ENCODE results near the gene SEMA4B. TPM values are rescaled to one million over a fixed set of nuclear protein-coding genes. Genes with fewer than 3 reads are reported as not detected.

Gene SEMA4B
- total and polyA plus RNA-seq, 10 of the 15 experiments (the other 5 are each of a cell fraction or from before 2014, with no cell fraction given), result 0.87 to 26.0 (median 9.3) TPM

GRCh38 chr15:90266485-90266884 is 65.4 kb downstream of the SEMA4B start:
- in situ Hi-C loops (cut with MboI), result no loop called here
- peak overlapping the region; percentile 82 for H3K4me3 ChIP-seq
- H3K4me2 ChIP-seq (ENCODE audit: control insufficient read depth, insufficient read depth), result peak overlapping the region; percentile 77
- no peaks in the 10 kb centered on the region for H4K20me1 ChIP-seq (ENCODE audit: control insufficient read depth, insufficient read depth)
- no peak overlapping the region; the same call in 1 of the 2 replicates for H2AFZ ChIP-seq (ENCODE audit: control insufficient read depth, low read depth, low read length)
- DNase-seq (ENCODE audit: low read depth, low spot score) (no peak), FAIRE-seq (no peak), ATAC-seq (no peak)
- no peaks in the 10 kb centered on the region for H3K9me3 ChIP-seq (replicated peaks; ENCODE audit: control insufficient read depth, insufficient read depth, low read length)
- BruUV-seq (replicated peaks), result TSS peak; percentile 72
- ChIA-PET SMC1A (ENCODE audit: uncharacterized antibody, unreplicated experiment) (interaction anchor here (1.0 to 2.7 kb wide), 3 partner anchors 31 to 34 kb away, joined by 3 to 24 read pairs (median 3); partner anchors contain the start of genes CIB1 and GDPGP1), CTCF (interaction anchor here (0.9 to 1.0 kb wide), 3 partner anchors 11 to 665 kb away, joined by 3 to 4 read pairs (median 3); no protein-coding TSS in a partner anchor), RAD21 (ENCODE audit: unreplicated experiment) (interaction anchor here (0.6 to 4.0 kb wide), 5 partner anchors 20 to 164 kb away, joined by 3 to 47 read pairs (median 4); partner anchors contain the start of genes CIB1, GDPGP1 and IDH2), POLR2A (interaction anchor here (0.6 to 1.2 kb wide), 5 partner anchors 29 to 76 kb away, joined by 3 to 16 read pairs (median 4); partner anchors contain the start of genes CIB1 and GDPGP1)
- TF ChIP-seq SKIL (IDR thresholded peaks at IDR 0.05; ENCODE audit: low read depth, poor library complexity, severe bottlenecking) (peak; percentile 3), CREM (IDR thresholded peaks at IDR 0.05; ENCODE audit: low read depth) (no peak)
- H3K27me3 ChIP-seq (replicated peaks in 1 of 2; ENCODE audit: control insufficient read depth in 2 of 2, insufficient read depth in 2 of 2, low read length in 1 of 2), result no peaks in the 10 kb centered on the region
- H3K79me2 ChIP-seq (ENCODE audit: control insufficient read depth, insufficient read depth, low read length), result peaks cover 43% of the 10 kb centered on the region
- H3K36me3 ChIP-seq (ENCODE audit: control insufficient read depth in 2 of 2, insufficient read depth in 2 of 2, low read length in 1 of 2), result peaks cover 0 to 2% of the 10 kb centered on the region in 2 experiments; a peak in 2 of 4 replicates
- peak overlapping the region; percentile 87 for H3K27ac ChIP-seq (ENCODE audit: control insufficient read depth, insufficient read depth)
- peaks cover 13% of the 10 kb centered on the region for H3K4me1 ChIP-seq (ENCODE audit: control insufficient read depth, insufficient read depth, low read length)
- peak overlapping the region; percentile 82 for H3K9ac ChIP-seq (ENCODE audit: control insufficient read depth, insufficient read depth, low read length)
- 2% methylated on average over 15 of the region's 15 CpGs for WGBS (ENCODE audit: insufficient coverage, insufficient replicate concordance, low lambda C conversion rate, missing lambda C conversion rate)
- intact Hi-C loops (cut with micrococcal nuclease; ENCODE audit: unreplicated experiment), result no loop called here

- SMC1A ChIA-PET (ENCODE audit: uncharacterized antibody, unreplicated experiment), result interaction anchor here (0.6 to 2.7 kb wide), 8 partner anchors 10 to 46 kb away, joined by 3 to 24 read pairs (median 4); partner anchors contain the start of genes CIB1 and GDPGP1
- Histone ChIP-seq H3K9ac (ENCODE audit: control insufficient read depth, insufficient read depth, low read length) (no peak overlapping the region), H3K4me2 (ENCODE audit: control insufficient read depth, insufficient read depth) (peak overlapping the region; percentile 65), H3K79me2 (ENCODE audit: control insufficient read depth, insufficient read depth, low read length) (peaks cover 43% of the 10 kb centered on the region), H3K4me3 (peak overlapping the region; percentile 82; the same call in 1 of the 2 replicates), H3K36me3 (ENCODE audit: control insufficient read depth in 2 of 2, insufficient read depth in 2 of 2, low read length in 1 of 2) (peaks cover 2 to 4% of the 10 kb centered on the region in 2 experiments), H2AFZ (ENCODE audit: control insufficient read depth, low read depth, low read length) (no peak overlapping the region), H3K27ac (ENCODE audit: control insufficient read depth, insufficient read depth) (no peak overlapping the region), H3K9me3 (replicated peaks; ENCODE audit: control insufficient read depth, insufficient read depth, low read length) (no peaks in the 10 kb centered on the region), H3K4me1 (ENCODE audit: control insufficient read depth, insufficient read depth, low read length) (peaks cover 13% of the 10 kb centered on the region), H4K20me1 (ENCODE audit: control insufficient read depth, insufficient read depth) (no peaks in the 10 kb centered on the region), H3K27me3 (replicated peaks in 1 of 2; ENCODE audit: control insufficient read depth in 2 of 2, insufficient read depth in 2 of 2, low read length in 1 of 2) (no peaks in the 10 kb centered on the region)
- TF ChIP-seq JUNB (IDR thresholded peaks at IDR 0.05), result no peak
- no peak for TF ChIP-seq SREBF1 (IDR thresholded peaks at IDR 0.05; ENCODE audit: low read length)
- no peak for TF ChIP-seq GATAD2B (conservative IDR thresholded peaks at IDR 0.05; ENCODE audit: low read depth)
- TF ChIP-seq HCFC1 (IDR thresholded peaks at IDR 0.05; ENCODE audit: low read length), result no peak
- TF ChIP-seq ZNF217 (IDR thresholded peaks at IDR 0.05), result no peak
- TF ChIP-seq PAX5 (IDR thresholded peaks at IDR 0.05; ENCODE audit: borderline replicate concordance, low read depth, low read length), result no peak
- TF ChIP-seq RUNX3 (IDR thresholded peaks at IDR 0.05; ENCODE audit: low read length), result no peak
- TF ChIP-seq TCF7 (IDR thresholded peaks at IDR 0.05; ENCODE audit: borderline replicate concordance), result no peak
- TF ChIP-seq STAT3 (IDR thresholded peaks at IDR 0.05; ENCODE audit: low read depth, low read length), result no peak
- RAD21 ChIA-PET (ENCODE audit: unreplicated experiment), result interaction anchor here (0.6 to 4.0 kb wide), 8 partner anchors 18 to 617 kb away, joined by 3 to 47 read pairs (median 4); partner anchors contain the start of genes CIB1, GDPGP1 and SEMA4B
- 57% methylated on average over 1 of the region's 1 CpG for WGBS (ENCODE audit: insufficient coverage, insufficient replicate concordance, low lambda C conversion rate, missing lambda C conversion rate)
- ATAC-seq (no peak), FAIRE-seq (no peak), DNase-seq (ENCODE audit: low read depth, low spot score) (no peak)
- intact Hi-C loops (cut with micrococcal nuclease; ENCODE audit: unreplicated experiment) (no loop called here), in situ Hi-C loops (cut with MboI) (no loop called here)
- CTCF ChIA-PET, result interaction anchor here (0.5 to 1.9 kb wide), 9 partner anchors 14 to 119 kb away, joined by 3 to 8 read pairs (median 4); no protein-coding TSS in a partner anchor
- BruUV-seq (replicated peaks), result no TSS peak
- POLR2A ChIA-PET, result interaction anchor here (0.5 to 1.8 kb wide), 7 partner anchors 12 to 170 kb away, joined by 3 to 14 read pairs (median 5); partner anchors contain the start of genes CIB1, GDPGP1 and TTLL13
Measured at GRCh38 chr15:90268415-90268814, 67.3 kb downstream of the SEMA4B start.
